GM10847 (cell line): ENCODE data around the gene CTNNA3.

Experiments
- POLR2A ChIP-seq: IDR thresholded peaks from 2 replicates; pipeline ENCODE4 v1.6.1; 2011; ENCODE audit not compliant: insufficient read length; ENCODE audit errors: extremely low read depth

CTNNA3 gene

DNA sequence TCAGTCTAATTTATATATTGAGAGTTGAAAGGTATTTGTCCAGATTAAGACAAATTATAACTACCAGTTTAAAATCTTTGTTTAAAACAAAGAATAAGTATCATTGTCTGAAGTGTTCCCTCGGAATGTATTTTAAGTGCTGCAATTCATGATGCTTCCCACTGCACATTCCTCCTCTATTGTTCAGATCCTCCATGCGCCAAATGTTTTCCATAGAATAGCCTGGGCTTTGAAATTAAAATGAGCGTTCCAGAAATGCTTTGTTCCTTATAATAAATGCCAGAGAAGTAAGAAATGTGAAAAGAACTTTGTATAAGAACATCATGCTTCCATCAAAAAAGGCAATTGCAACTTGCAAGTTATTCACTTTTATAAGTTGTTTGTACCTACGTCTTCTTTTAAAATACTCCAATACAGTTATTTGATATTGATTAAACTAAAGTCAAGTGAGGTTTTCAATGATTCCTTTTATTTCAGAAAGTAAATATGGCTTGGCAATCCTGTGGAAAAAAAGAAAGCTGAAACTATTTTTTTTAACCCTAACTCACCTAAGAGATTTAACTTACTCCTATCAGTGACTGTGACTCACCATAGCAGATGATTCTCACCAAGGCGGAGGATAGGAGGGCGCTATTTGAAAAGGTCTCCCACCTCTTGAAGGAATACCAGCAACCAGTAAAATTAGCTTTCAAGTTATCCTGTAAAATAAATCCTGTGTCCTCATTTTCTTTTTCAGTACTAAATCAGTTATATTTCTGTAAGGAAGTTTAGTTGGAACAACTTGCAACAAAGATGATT lies 85.8 kb downstream of the CTNNA3 start:
- no peak for TF ChIP-seq POLR2A

DNA sequence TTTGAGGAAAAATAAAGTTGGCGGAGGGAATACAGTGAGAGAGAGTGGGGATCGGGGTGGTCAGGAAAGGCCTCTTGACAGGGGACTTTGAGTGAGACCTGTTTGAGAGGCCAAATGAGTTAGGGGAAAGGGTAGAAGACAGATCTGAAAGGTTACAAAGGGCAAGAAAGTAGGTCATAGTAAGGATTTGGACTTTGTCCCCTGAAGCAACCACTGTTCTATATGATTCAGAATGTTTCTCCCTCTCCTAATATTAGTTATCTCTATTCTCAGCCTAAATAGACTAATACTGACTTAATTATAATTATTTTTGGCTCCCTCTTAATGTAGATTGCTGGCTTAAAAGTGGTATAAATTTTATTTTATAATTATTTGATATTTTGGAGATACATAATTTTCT lies 88.0 kb downstream of the CTNNA3 start:
- TF ChIP-seq POLR2A, result no peak

DNA sequence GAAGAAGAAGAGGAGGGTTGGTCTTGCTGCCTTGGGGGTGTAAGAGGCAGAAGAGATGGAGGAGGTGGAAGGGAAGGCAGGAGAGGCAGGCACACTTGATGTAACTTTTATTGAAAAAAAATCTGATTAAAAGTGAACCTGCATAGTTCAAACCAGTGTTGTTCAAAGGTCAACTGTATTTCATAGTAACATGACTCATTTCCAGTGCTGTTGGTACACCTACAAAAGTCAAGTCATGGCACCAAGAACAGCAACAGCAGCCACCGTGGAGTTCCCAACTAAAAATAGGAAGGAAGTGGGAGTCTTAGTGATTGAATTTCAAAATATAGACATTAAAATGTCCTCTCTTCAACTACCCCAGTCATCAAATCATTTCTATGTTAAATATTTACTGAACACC lies 88.5 kb downstream of the CTNNA3 start:
- no peak for TF ChIP-seq POLR2A

DNA sequence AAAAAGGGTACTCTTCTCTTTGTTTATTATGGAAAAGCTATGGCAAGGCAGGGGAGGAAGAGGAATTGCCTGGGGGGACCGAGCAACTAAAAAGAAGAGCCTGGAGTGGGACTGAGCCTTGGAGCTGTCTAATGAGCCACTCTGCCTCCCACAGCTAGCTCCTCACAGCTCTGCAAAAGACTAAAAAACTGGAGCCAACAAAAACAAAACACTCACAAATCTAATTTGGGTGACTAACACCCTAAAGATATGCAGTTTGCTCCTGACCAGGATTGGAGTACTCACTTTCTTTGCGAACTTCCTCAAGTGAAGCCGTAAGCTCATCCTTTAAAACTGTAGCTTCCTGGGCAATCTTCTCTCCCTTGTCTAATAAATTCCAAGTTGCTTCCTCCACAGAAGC lies 89.4 kb downstream of the CTNNA3 start:
- no peak for TF ChIP-seq POLR2A

DNA sequence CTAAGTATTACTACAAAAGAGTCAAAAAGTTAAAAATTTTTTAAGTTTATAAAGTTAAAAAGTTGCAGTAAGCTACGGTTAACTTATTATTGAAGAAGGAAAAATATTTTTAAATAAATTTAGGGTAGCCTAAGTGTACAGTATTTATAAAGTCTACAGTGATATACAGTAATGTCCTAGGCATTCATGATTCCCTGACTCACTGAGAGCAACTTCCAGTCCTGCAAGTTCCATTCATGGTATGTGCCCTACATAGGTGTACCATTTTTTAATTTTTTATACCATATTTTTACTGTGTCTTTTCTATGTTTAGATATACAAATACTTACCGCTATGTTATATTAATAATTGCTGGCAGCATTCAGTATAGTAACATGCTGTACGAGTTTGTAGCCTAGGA lies 92.3 kb downstream of the CTNNA3 start:
- TF ChIP-seq POLR2A, result no peak

DNA sequence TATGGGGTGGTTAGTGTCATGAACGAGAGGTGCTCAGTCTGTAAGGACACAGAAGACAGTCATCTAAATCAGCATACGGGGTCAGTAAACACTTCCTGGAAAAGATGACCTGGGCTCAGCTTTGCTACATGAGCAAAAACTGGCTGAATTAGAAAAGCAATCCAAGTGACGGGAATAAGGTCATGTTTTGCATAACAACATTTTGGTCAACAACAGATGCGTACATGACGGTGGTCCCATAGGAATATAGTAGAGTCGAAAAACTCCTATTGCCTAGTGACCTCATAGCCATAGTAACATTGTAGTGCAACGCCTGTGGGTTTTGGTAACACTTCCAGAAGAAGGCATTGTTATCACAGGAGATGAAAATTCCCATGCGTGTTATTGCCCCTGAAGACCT lies 92.9 kb downstream of the CTNNA3 start:
- no peak for TF ChIP-seq POLR2A

DNA sequence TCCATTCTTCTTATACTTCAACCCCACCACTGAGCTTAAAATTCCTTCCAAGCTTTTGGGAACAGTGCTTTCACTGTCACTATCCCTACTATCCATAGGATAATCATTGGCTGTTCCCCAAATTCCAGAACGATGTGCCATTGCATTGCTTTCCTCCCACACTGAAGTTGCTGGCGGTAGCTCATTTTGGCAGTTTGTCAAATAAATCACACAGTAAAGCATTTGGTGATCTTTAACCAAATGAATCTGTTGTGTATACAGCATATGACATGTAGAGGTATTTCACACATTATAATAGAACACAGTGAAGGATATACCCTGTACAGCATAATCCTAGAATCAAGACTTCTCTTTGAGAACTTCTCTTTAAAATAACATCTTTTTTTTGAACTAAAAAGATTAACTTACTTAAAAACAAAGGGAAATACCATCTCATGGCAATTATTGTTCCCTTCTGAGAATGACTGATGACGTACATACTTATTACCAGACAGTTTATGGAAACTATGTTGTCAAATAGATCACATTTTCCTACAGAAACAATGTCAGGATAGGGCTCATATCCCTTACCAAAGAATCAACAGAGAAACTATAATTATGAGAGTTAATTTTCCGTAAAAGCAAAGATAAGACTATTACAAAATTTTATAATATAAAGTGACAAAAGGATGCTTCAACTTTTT lies 93.6 kb downstream of the CTNNA3 start:
- no peak for TF ChIP-seq POLR2A

DNA sequence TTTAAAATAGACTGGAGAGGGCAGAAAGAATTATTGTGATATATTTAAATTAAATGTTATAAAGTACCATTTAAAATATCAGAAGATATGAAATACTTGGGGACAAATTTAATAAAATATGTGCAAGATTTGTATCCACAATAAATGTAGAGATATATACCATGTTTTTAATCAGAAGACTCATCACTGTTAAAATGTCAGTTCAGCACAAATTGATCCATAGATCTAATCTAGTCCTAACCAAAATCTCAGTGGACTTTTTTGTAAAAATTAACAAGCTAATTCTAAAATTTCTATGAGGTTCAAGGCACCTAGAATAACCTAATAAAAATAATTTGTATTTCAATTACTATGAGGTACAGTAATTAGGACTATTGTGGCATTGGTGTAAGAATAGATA lies 96.4 kb downstream of the CTNNA3 start:
- TF ChIP-seq POLR2A, result no peak

DNA sequence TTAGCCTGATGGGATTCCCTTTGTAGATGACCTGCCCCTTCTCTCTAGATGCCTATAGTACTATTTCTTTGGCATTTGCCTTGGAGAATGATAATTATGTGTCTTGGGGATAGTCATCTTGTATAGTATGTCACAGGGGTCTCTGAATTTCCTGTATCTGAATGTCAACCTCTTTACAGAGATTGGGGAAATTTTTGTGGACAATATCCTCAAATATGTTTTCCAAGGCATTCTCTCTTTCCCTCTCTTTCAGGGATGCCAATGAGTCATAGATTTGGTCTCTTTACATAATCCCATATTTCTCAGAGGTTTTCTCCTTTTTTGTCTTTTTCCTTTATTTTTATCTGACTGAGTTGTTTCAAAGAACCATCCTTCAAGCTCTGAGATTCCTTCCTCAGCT lies 99.4 kb downstream of the CTNNA3 start:
- no peak for TF ChIP-seq POLR2A

DNA sequence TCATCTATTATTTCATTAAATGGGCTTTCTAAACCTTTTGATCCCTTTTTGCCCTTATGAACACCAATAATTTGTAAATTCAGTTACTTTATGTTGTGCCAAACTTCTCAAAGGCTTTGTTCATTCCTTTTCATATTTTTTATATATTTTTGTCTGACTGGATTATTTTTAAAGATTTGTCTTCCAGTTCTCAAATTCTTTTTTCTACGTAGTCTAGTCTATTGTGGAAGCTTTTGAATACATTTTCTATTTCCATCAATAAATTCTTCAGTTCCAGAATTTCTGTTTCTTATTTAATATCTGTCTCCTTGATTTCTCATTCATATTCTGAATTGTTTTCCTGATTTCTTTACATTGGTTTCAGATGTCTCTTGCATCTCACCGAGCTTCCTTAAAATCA lies 108.2 kb downstream of the CTNNA3 start:
- no peak for TF ChIP-seq POLR2A

DNA sequence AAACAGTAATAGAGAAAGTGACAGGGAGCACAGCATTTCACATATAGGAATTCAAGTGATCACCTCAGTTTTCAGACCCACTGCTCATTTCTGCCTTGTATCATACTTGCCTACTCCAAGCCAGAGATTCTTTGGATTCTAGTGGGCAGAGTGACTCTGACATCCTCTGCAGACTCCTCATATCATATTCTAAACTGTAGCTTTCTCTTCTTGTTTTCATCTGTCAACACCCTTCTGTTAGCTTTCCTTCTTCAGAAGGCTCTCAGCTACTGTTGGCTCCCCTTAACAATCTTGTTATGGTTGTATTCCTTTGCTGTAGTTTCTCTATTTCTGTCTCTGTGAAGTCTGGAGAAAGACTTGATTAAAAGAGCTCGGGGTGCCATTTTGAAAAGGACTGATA lies 120.5 kb downstream of the CTNNA3 start:
- no peak for TF ChIP-seq POLR2A

DNA sequence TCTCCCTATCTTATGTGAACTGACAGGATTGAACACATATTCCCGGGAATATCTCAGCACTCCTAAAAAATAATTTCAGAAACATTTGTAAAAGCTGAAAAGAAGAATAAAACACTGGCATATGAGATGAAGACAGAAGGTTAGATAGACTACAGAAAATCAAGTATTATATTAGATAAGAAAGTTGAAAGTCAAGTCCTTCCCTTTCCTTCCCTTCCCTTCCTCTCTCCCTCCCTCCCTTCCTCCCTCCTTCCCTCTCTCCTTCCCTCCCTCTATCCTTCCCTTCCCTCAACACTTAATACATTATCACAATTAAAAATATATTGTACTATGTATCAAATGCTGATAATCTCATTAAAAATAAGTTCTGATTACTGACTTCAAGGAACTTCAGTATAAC lies 122.5 kb downstream of the CTNNA3 start:
- no peak for TF ChIP-seq POLR2A

DNA sequence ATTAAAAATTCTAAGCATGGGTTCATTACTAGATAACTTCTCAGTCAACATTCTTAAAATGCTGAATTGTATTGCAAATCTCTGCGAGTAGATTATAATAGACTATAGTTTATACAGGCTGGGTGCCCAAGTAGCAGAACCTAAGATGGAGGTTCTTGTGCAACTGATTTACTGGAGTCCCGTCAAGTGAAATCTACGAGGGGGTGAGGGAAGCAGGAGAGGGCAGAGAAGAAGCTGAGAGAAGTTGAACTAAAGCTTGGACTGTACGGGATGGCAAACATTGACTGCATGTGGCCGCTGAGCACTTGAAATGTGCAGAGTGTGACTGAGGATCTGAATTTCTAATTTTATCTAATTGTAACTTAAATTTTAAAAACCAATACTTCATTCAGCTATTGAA lies 124.5 kb downstream of the CTNNA3 start:
- TF ChIP-seq POLR2A, result no peak

DNA sequence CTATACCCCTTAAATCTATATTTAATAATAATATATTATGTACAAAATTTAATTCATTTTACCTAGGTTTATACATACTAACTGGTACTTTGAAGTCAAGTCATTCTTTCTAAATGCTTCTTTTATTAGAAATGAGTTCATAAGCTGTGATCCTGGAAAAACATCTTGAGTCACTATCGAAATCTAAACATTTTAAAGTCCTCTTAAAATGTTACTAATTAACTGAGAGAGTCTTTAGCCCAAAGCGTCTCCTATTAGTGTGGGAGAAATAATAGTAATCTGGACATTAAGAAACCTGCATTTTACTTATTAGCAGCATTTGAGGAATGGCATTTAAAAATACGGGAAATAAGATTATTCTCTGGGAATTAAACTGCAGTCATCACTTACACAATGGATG lies 142.7 kb downstream of the CTNNA3 start:
- TF ChIP-seq POLR2A, result no peak

DNA sequence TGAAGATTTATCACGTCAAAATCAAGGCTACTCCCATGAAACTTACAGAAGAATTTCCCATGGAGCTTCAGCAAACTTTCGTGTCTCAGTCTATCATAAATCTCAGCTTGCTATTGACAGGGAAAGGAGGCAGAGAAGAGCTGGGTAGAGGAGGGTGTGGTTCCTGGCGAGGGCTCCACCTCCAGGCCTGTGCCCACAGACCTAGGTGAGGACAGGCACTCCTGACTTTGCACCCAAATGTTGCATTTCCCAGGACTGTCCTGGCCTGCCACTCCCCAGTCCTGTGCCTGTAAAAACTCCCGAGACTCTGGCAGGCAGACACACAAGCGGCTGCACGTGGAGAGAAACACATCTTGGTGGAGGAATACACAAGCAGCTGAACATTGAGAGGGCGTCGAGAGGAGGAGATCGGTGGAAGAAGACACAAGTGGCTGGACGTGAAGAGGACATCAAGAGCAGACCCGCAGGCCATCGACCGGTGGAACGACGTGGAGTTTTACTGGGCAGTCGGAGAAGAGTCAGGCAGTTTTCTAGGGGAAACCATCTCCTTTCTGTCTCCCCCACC lies 145.1 kb downstream of the CTNNA3 start:
- no peak for TF ChIP-seq POLR2A

DNA sequence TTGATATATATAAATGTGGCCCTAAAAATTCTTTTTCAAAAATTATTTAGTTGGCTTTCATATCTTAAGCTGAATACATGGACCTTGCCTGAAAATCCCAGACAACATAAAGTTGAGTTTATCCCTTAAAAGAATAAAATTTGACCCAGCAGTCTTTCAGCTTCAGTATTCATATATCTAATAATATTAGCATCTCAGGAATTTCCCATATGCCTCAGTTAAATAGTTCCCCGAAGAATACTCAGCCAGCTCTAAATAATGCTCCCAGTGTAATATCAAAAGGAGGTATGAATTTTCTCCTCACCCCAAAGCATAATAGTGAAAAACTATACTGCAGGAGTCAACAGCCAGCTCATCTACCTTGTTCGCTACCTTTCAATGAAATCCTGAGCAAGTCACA lies 145.9 kb downstream of the CTNNA3 start:
- TF ChIP-seq POLR2A, result no peak

DNA sequence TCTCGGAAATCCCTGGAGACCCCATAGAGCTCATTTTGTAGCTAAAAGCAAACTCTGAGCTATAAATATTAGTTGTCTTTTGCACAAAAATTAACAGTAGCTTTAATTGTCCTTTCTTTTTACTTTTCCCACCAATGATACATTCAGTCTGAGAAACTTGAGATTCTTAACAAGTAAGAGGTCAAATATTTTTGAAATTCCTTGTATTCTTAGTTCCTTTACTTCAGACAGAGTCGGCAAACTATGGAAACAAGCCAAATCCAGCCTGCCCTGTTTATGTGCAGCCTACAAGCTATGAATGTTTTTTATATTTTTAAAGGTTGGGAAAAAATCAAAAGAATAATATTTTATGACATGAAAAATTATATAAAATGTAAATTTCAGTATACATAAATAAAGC lies 146.6 kb downstream of the CTNNA3 start:
- no peak for TF ChIP-seq POLR2A

DNA sequence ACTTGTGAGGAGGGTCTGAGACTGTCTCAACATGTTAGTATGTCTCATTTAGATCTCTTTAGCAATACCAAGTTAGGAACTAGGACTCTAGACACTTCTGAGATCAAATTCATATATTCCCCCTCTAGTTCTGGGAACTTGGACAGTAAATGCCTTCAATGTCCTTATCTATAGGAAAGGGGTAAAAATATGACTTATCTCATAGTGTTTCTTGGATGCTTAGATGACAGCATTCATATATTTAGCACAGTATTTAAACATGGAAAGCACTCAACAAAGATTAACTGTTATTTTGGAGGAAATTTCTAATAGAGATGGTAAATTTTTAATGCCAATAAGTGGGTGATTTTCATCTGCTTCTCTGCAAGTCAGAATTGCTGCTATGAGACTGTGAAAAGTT lies 154.6 kb downstream of the CTNNA3 start:
- no peak for TF ChIP-seq POLR2A
